Suprapubic skin (tissue), 3 donors: ENCODE data around the gene KLF18.

Experiments
- CTCF ChIP-seq, 2 donors: fragments of 200-600 bp in 1 of 2; fragments of 450-650 bp in 1 of 2; sonication (generic) in 1 of 2; IDR thresholded peaks; one replicate each; pipeline ENCODE4 v1.5.1; 2016 to 2019; ENCODE audit warnings: antibody characterized with exemption in 2 of 2, mild to moderate bottlenecking in 1 of 2, moderate library complexity in 1 of 2
- POLR2AphosphoS5 ChIP-seq, 3 donors: sonication (generic); formaldehyde crosslinking; IDR thresholded peaks; one replicate each; pipeline ENCODE4 v1.6.1; 2017; ENCODE audit warnings: antibody characterized with exemption in 3 of 3

DNA sequence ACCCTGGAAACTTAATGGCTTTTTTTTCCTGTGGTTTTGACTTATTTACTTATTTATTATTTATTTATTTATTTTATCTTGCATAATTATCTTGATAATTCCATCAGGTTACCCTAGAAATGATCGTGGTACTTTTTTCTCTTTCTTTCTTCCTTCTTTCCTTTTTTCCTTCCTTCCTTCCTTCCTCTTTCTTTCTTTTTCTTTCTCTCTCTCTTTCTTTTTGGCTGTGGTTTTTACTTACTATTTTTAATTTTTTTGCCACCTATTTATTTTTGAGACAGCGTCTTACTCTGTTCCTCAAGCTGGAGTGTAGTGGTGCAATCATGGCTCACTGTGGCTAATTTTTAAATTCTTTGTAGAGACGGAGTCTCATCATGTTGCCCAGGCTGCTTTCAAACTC, 6.2 kb upstream of the KLF18 start:
- no peak for TF ChIP-seq POLR2AphosphoS5 (IDR thresholded peaks at IDR 0.05)
- TF ChIP-seq CTCF (IDR thresholded peaks at IDR 0.05), result no peak
